Amniotic stem cell (primary cell): ENCODE data around the gene SORCS1.

Experiments
- DNase-seq: peaks from one replicate; lab custom pipeline; 2025; lab: John Stamatoyannopoulos, UW

SORCS1 gene

GRCh38 chr10:106593876-106594275 lies 570.6 kb downstream of the SORCS1 start:
- DNase-seq: no peak

DNA sequence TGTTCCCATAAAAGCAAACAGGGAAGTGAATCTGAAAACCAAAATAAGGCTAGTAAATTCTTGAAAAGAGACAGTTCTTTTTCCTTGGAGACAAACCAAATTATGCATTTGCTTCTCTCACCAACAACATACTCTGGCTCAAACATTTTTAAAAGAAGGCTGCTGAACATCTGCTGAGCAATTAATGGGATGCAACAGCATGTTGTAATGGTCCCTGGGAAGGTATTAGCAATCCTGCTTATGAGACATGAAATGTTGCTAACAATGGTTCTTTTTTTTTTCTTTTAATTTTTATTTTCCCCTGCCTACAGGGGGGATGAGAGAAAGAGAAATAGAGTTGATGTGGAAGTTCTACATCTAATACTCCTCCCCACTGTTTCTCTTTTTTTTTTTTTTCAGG lies 572.1 kb downstream of the SORCS1 start:
- no peak for DNase-seq

DNA sequence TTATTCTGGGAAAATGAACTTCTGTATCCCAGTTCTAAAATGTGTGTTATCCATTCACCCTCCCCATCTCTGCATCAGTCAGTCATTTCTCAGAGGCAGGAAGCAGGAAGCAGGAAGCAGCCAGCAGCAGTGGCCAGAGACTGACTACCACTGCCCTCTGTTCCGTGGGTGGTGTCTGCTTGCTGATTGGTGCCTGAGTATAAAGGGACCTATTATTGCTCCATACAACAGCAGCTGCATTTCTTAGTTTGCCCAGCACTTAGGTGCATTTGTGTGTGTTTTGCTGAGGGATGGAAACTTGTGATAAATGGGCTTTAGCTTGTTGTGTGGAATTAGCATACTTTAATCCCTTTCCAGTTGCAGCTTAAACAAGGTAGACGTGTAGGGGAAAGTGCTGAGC lies 582.2 kb downstream of the SORCS1 start:
- no peak for DNase-seq

DNA sequence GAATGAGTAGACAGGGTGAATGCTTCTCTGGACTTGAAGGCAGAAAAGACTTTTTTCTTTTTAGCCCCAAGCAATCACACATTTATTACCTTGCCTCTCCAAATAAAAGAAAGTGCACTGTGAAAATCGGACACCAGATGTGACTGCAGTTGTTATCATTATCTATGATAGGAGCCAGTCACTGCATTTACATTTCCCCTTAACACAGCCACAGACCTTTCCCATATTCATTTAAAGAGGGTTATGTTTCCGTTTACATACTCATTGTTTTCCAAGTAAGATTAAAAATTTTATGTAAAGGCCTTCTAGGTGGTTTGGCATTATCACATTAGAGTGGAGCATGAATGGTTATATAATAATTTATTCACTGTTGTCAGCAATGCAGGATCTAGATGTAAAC lies 586.8 kb downstream of the SORCS1 start:
- no peak for DNase-seq

DNA sequence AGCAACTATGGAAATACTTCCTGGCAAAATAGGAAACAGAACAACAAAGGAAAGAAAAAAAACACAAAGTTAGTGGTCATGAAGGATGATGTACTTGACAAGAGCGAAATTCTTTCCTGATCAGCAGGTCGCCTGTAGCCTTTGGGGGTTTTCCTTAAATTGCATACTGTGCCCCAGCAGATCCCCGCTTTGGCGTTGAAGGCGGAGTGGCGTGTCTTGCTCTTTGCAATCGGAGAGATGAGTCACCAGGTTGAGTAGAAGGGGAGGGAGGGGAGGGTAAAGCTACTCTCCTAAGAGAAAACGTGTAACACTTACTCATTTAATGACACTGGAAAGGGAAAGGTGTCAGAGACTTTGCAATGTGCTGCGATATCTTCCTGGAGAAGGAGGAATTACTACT lies 587.2 kb downstream of the SORCS1 start:
- peak; percentile 87 for DNase-seq

- no peak for DNase-seq
Observed at GRCh38 chr10:106576534-106576933, 588.0 kb downstream of the SORCS1 start.

GRCh38 chr10:106573106-106573505 lies 591.4 kb downstream of the SORCS1 start:
- peak; percentile 69 for DNase-seq

GRCh38 chr10:106571192-106571946 lies 593.1 kb downstream of the SORCS1 start:
- DNase-seq: peak; percentile 66

DNA sequence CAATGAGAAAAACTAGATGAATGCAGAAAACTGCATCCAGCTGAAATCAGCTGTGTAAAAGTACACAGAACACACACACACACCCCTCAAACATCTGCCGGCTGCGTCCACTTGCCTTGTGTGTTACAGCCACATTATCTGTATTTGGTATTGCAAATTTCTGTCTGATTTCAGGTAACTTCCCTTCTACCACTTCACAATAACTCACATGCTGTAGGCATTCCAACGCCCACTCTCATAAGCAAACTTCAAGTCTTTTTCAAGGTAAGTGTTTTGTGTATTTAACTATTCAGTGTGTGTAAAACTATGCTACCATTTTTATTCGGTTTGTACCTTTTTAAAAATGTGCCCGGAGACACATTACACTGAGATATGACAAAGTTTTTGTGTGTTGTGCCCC lies 594.2 kb downstream of the SORCS1 start:
- no peak for DNase-seq

DNA sequence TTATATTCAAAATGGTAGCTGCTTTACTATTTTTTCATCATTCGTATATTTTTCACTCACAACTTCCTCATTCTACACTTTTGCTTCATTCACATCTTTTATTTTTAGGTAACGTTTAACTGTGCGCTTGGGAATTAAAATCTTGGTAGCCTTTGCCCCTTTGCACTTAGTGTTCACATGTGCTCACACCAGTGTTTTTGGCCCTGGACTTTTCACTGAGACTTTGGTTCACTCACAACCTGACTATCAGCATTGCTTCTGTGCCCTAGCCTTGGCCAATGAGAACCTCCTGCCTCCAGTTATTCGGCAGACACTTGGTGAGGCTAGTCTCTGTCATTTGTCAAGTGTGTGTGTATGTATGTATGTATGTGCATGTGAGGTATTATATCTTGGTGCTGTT lies 596.9 kb downstream of the SORCS1 start:
- DNase-seq: no peak

- DNase-seq: no peak
Observed at GRCh38 chr10:106566873-106567272, 597.6 kb downstream of the SORCS1 start.

DNA sequence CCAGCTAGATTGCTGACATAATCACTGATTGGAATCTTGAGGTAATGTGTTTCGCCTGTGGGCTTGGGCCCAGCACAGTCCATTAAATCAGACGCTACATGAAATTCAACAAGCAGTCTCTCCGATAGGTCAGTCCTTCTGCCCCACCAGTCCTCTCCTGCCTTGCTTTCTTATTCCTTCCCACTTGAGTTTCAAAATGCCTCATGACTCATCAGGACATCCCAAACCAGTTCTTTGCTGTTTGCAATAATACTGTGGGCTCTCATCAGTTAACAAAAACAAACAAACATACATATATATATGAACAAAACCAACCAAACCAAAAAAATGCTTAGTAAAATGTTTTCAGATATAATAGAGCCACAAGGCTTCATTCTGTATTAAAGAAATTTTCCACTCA lies 599.0 kb downstream of the SORCS1 start:
- DNase-seq: peak; percentile 30

- no peak for DNase-seq
Observed at GRCh38 chr10:106563384-106563783, 601.1 kb downstream of the SORCS1 start.

GRCh38 chr10:106560925-106561640 lies 603.4 kb downstream of the SORCS1 start:
- DNase-seq: peak; percentile 20

DNA sequence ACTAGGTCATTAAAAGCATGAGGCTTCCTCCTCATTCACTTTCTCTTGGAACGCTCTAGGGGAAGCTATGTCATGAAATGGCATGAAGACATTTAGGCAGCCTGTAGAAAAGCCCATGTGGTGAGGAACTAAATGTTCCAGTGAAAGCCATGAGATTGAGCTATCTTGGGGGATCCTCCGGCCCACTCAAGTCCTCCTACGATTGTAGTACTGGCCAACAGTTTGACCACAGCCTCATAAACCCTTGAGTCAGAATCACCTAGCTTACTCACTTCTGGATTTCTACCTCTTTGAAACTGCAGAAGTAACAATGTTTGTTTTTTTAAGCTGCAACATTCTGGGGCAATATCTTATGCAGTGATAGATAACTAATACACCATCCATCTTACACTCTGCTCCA lies 605.1 kb downstream of the SORCS1 start:
- no peak for DNase-seq

DNA sequence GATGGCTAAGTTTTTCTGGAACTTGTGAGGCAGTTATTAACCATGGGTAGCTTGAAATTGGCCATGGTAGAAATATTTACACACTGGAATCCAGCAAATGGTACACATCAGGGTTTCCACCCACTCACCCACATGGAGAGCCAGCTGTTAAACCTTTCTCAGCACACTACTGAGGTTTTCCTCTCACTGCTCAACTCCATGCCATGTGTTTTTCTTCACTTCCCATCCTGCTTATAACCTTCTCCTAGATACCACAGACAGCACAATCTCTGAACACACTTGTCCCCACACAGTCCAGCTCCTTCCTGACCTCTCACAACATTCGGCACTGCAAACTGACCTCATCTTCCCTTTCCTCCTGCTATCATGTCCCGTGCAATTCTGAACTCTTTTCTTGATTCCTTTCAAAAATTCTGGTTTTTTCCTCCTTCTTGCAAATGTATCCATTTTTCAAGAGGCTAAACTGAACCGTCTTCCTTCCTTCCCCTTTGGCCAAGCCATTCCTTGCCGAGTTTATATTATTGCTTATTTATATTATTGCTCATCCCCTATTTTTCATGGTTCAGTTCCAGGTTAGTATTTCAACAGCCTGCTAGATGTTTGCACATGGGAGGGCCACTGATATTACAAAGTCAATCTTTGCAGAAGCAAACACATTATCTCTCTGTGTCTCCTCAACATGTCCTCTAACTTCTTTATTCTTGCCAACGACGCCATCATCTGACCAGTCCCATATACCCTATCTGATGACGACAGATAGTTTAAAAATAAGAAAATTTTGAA lies 606.4 kb downstream of the SORCS1 start:
- DNase-seq: peak; percentile 49

GRCh38 chr10:106557053-106557452 lies 607.5 kb downstream of the SORCS1 start:
- peak; percentile 70 for DNase-seq

DNA sequence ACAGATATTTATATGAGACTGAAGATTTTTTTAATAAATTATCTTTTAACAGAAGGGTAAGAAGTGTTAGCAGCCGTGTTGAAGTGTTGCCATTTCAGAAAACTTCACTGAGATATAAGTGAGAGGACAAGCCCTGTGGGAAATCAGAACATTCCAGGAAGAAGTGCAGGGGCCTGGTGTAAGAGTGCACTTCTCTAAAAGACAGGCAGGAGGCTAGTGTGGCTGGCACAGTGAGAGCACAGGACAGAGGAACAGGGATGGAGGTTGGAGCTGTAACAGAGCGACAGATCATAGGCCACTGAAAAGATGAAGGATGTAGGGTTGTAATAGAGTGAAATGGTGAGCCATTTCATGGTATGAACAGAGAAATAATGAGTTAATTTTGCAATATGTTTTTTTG lies 608.9 kb downstream of the SORCS1 start:
- no peak for DNase-seq

GRCh38 chr10:106551501-106552062 lies 612.9 kb downstream of the SORCS1 start:
- DNase-seq: no peak

DNA sequence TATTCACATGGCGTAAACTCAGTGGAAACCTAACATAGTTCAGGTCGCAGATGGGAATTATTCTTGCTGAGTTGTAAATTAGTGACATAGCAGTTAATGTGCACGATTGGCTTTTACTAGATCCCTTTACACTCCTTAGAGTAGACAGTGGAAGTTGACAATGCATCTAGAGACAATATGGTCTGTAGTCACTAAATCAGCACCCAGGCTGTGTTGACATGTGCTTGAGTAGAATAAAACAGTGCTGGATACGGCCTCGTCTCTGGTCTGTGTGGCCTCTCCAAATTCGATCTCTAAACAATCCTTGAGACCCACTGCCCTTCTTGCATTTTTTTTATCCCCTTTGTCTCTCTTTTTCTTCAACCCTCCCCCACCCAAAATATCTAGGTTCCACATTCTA lies 615.7 kb downstream of the SORCS1 start:
- DNase-seq: no peak

DNA sequence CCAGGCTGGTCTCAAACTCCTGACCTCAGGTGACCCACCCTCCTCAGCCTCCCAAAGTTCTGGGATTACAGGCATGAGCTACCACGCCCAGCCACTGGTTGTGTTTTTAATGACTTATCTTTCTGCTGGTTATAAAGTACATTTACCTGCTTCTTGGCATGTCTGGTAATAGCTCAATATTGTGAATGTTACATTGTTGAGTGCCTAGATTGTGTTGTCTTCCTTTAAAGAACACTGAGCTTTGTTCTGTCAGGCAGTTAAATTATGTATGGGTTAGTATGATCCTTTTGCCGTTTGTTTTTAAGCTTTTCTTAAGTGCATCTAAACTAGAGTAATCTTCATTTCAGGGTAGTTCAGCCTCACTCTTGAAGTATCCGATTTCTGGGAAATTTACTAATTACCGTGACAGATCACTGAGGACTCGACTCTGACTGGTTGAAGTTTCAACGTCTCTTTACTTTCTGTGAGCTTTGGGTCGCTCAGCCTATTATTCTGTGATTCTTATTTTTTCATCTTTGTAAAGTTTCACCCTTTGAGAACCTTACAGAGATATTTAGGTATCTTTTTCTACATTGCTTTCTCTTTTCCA lies 617.4 kb downstream of the SORCS1 start:
- DNase-seq: no peak

- no peak for DNase-seq
Observed at GRCh38 chr10:106542461-106542860, 622.0 kb downstream of the SORCS1 start.
